NCI-H510A treated with DMSO at 0.1 percent for 48 hours (cell line): ENCODE data around the gene CD59.
"Not testable (repeated sequence)": the region's sequence is repeated elsewhere in the genome, so short reads cannot be mapped to it uniquely, and the experiment has no call there.

Experiments used
- DNase-seq: peaks from one replicate; lab custom pipeline; 2025; lab: John Stamatoyannopoulos, UW

Gene CD59

DNA sequence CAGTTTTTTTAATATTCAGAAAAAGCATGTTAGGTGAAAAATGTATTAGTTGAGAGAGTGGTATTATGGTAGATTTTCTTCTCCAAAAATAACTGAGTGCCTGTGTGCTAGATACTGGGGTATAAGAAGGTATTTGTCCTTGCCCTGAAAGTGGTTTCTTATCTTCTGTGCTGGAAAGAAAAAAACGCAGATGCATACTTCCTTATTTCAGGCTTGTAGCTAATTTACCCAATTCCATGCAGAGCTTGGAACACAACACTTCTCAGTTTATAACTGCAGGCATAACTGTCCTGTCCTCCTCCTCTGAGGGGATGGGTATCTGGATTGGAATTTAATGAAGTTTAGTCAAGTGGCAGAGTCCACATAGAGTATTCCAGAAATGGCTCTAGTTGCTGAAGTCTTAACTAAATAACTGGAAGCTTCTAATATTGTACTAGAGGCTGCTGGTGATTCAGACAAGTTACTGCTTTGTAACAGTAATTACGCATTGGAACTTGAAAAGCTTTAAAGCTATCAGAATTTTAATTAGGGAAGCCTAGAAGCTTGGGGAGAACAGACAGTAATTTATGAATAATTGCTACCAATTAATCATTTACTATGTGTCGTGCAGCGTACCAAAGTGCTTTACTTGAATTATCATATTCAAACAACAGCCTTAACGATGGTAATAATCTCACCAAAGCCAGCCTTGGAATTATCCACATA lies 22.9 kb downstream of the CD59 start:
- no peak for DNase-seq

DNA sequence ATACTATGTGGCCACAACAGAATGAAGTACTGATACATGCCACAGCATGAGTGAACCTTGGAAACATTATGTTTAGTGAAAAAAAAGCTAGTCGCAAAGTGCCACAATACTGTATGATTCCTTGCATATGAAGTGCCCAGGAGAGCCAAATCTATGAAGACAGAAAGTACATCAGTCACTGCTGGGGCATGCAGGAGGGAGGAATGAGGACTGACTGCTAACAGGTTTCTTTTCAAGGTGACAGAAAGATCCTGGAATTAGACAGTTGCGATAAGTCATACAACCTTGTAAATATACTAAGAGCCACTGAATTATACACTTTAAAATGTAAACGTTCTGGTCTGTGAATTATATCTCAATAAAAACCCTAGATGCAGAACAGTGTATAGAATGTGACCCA lies 23.8 kb downstream of the CD59 start:
- DNase-seq, result no peak

DNA sequence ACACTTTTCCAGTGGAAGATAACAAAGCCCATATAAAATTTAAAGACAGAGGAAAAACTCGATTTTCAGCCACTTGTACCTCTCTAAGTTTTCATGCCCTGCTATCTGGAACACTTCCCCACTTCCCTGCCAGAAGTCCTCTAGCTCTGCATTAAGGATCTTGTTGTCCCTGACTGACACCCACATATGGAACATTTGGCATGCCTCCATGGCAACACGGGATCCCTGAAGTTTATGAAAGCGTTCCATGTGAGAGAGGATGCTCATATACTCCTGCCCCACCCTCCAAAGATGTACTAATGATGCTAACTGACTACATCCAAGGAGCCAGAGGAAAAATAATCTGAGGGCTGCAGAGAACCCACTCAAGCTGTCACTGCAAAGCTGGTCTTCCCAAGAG lies 26.8 kb downstream of the CD59 start:
- DNase-seq, result no peak

DNA sequence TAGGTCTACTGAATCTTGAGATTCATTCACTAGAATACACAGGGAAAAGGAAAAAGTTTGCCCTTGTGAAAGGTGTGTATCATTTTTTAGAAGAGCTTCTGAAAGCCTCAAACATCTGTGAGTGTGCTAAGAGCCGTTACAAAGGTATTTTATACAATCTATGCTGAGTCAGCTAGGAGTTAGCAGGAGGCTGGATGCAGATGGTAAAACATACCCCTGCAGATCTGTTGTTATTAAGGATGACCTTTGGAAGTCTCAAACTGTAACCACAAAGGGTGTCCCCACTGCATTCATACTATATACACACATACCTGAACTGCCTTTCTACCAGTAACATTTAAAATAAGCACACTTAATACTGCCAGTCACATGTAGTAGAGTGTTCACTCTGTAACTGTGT lies 27.2 kb downstream of the CD59 start:
- no peak for DNase-seq

DNA sequence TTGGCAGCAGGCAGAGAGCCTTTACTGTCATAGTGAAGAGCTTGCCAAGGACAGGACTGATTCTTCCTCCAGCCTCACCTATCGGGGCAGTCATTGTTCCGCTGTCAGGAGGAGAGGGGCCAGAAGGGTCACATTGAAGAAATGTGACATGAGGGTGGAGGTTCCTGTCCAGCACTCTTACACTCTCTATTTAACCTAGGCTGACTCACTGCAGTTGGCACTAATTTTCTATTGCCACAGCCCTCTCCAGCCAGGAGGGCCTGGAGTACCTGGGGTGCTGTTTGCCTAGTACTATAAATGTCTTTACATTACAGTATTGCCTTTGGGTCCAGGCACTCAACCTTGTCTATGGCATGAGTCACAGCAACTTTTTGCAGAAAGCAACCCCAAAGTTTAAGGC lies 28.4 kb downstream of the CD59 start:
- DNase-seq, result not testable (repeated sequence)

DNA sequence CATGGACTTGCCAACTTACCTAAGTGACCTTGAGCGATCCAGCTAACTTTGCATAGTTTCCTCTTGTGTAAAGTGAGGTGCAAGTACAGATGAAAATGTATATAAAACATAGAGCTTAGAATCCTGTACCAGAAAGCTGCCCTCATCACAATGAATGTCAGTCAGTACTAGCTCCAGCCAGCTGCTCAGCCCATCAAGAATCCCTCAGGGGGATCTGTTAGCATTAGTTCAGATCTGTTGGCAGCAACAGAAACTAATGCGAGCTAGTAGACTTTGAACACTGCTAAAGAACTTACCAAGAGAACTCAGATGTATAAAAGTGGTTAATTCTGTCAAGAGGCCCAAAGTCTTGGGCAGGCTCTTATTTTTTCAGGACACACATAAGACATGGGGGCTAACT lies 29.3 kb downstream of the CD59 start:
- DNase-seq, result no peak

DNA sequence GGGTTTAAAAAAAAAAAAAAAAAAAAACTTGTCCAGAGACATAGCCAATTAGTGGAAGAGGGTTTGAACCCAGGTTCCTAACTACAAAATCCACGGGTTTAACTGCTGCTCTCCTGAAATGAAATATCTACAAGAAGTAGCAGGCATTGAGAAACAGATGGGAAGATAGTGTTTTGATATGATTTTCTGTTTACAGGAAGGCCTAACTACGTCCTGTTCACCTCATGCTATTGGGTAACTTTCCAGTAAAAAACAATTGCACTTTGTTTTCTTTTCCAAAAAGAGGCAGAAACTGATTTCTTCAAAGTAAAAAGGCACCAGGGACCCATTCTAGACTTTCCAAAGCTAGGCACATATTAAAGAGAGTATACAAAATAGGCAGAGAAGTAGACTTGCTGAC lies 29.7 kb downstream of the CD59 start:
- no peak for DNase-seq

DNA sequence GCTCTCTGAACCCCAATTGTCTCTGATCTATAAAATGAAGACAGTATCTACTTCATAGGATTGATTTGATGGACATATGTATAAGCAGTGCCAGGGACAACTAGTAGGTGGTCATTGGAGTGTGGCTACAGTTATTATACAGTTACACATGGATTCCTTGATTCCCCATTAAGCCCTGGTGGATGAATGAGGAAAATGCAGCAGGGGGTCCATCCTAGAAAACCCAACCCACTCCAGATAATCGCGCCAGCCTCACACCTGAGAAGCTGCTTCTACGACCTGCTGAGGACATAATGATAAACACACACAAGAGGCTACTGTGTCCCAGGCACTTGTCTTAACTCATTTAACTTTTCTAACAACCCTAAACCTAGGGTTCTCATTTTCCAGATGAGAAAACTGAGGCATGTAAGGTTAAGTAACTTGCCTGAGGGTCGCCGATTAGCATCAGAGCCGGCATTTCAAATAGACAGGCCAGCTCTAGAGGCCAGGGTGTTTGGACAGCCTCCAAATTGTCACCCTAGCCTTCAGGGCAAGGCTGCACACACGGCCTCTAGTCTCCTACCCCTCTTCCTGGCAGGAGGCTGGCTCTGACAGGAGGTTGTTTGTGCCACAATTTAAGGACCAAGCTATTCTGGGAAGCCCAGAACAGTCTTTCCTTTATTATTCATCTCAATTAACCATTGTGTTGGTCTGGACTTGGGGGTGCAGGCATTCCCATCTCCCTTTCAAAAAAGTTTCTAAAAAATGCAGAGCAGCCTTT lies 31.8 kb downstream of the CD59 start:
- DNase-seq, result no peak

DNA sequence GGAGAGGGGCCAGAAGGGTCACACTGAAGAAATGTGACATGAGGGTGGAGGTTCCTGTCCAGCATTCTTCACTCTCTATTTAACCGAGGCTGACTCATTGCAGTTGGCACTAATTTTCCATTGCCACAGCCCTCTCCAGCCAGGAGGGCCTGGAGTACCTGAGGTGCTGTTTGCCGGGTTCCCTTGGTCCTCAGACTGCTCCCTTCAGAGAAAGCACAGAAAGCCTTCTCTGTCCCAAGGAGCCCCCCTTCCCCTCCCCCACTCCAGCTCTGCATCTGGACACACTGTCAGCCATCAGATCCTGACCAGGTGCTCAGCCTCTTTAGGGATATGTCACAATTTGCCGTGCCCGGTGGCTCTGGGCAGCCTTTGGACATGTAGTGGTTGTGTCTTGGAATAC lies 32.4 kb downstream of the CD59 start:
- DNase-seq, result no peak

DNA sequence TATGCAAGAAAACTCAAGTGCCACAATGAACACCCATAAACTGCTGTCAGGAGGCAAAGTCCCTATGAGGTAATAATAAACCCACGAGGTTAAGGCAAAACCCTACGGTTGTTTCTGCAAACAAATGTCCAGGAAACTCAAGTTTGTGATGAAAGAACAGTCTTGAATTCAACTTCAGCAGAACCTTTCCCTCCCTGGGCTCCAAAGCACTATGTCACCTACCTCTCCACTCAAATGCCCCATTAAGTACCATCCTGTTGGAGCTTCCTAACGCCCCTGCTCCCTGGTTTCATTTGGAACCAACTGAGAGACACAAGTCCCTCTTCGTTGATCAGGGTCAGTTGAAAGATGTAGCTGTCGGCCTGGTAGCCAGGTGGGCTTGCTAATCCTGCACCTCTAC lies 33.0 kb downstream of the CD59 start:
- no peak for DNase-seq

DNA sequence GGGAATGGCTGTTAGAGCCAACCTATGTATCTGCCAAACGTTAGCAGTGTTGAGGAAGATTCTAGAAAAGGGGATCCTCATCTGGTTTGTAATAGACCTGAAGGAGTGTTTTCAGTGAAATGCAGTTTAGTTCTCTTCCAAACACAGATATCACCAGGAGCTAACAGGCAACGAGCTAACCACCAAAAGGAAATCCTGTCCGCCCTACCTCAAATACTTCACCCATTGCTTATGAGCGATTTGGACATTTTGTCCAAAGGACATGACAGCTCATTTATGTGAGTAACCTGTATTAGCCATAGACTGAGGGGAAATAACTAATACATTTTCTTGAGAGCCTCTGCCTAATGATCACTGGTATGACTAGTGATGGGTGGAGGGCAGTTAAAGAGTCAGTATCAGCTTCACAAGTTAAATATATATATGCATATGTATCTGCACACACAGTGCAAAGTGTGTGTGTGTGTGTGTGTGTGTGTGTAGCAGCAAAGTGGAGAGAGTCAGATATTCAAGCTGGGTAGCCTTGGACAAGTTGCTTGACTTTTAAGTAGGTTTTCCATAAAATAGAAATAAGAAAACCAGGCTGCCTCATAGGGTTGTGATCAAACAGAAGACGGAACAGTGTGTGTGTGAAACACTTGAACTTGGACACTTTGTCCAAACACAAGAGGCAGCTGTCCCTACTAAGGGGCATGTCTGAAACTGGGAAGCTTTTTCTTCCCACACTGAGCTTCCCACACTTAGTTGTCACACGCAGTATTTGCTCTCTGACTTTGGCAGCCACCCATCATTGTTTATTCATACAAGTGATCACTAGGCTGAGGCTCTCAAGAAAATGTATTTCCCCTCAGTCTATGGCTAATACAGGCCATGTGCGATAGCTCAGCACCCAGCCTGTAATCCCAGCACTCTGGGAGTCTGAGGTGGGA lies 34.7 kb downstream of the CD59 start:
- peak; percentile 3 for DNase-seq

DNA sequence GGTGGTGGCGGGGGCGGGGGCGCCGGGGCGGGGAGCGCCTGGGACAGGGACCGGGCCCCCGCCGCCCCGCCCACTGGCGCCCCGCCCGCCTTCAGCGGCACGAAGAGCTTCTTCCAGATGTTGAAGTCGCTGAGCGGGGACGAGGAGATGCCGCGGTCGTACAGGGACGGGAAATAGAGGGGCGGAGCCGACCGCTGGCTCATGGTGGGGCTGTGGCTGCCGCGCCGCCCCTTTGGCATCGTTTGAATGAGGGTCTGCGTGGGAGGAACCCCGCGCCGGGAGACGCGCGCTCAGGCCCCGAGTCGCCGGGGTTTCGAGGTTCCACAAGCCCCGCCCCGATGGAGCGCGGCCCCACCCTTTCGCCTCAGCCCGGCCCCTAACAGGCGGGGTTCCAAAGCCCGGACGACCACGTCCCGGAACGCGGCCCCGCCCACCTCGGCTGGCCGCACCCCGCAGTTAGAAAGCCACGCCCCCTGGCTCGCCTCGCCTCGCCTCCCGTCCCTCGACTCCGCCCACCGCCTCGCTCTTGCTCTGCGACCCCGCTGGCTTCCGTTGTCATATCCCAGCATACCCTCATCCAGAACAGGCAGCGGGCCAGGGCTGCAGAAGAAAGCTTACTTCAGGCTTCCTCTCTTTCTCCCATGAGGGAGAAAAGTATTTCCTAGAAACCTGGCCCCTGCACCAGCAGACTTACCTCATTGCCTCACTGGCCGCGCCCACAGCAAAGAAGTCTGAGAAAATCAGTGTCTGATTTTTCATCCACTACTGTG lies 35.5 kb downstream of the CD59 start, which contains the start of gene C11orf91:
TSS of gene C11orf91 (minus strand) at position 325 of the 770 bp plus-strand sequence. CDS start at position 239, 86 bp downstream.
- DNase-seq, result peak; percentile 74

DNA sequence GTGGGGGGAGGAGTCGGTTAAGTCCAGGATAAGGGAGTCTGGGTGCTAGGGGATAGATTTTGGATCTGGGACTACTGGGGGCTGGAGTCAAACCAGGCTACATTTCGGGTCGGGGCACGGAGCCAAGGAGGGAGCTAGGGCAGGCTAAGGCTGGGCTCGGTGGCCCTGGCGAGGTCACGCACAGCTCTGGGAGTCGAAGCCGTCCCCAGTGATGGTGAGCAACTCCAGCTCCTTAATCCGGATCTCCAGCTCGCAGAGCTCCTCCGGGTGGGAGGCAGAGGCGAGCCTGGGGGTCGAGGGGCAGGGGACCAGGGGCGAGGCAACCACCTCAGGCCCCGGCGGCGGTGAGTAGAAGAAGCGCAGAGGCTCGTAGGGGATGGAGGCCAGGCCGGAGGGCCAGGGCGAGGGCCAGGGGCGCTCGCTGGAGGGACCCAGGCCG lies 36.1 kb downstream of the CD59 start:
- no peak for DNase-seq

DNA sequence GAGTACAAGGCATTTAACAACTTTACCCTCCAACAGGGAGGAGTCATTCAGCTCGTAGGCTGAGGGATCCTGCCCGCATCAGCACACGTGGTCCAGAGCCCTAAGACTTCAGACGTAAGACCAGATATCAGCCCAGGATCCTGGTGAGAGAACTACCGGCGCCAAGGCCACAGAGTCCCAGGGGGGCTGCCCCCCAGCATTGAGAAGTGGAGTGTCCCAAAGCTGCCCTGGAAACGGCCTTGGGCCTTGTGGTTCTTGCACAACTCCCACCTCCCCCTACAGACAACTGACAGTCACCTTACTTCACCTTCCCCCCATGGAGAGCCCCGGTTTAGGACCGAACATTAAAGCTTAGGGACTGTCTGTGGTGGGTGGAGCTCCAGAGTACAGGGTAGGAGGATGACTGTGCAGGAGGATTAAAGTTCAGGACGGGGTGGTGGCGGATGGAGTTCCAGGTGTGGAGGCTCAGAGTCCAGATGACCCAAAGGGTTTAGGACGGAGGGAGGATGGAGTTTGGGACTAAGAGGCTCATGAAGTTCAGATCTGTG lies 36.6 kb downstream of the CD59 start:
- no peak for DNase-seq

DNA sequence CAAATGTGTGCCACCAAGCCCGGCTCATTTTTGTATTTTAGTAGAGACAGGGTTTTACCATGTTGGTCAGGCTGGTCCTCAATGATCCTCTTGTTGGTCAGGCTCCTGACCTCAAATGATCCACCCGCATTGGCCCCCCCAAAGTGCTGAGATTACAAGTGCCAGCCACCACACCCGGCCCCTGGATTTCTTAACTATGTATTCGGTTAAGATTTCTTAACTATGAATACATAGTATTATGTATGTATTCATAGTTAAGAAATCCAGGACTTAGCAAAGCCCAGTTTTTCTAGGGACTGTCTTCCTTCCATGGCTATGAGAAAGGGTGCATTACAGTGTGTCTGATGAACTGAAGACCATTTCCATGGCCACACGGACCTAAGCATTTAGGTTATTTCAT lies 37.3 kb downstream of the CD59 start:
- no peak for DNase-seq

DNA sequence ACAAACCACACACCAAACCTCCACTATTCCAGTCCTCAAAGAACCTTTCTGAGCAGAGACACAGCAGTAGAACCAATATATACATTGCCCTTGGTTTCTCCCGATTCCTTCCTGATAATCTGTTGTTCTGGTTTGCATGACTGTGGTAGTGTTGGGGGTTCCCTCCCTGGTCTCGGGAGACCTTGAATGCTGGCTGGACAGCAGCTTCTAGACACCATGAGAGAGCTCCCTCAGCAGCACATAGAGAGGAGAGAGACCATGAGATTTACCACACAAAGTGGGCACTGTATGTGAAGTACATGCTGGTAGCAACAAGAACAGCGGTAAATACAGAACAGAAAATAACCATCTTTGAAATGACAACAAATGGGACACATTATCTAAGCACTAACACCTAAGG lies 38.2 kb downstream of the CD59 start:
- DNase-seq, result no peak

DNA sequence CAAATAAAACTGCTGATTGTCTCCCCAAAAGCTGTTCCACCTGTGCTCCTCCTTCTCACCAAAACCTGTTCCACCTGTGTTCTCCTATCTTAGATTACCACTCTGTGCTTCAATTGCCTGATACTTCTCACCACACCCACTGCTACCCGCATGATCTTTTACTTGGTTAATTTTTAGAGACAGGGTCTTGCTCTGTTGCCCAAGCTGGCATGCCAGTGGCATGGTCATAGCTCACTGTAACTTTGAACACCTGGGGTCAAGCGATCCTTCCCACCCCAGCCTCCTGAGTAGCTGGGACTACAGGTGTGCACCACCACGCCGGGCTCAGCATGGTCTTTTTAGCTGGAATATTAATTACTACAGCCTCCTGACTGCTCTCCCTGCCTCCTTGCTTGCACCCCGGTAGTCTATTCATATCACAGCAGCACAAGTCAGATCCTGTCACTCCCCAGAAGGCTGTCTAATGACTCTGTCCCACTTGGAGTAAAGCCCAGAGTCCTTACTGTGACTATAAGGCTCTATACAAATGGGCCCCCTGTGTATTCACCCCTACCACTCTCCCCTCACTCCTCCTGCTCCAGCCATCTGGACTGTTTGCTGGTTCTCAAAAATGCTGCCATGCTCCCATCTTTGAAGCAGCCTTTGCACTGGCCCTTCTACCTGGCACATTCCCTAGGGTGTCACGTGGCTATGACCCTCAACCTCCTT lies 39.1 kb downstream of the CD59 start:
- no peak for DNase-seq

DNA sequence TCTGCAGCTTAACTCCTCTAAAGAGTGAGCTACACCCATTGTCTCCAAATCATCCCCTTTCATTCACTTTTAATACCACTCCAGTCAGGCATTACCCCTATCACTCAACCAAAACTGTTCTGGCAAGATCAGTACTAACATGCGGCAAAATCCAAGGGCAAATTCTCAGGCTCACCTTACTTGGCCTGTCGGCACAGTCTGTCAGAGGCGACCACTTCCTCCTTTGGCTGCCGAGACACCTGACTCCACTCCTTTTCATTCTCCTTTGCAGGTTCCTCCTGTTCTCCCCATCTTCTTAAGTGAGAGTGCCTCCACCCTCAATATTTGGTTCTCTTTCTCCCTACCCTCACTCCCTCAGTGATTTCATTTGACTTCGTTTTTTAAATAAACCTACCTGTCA lies 39.8 kb downstream of the CD59 start:
- DNase-seq, result no peak

DNA sequence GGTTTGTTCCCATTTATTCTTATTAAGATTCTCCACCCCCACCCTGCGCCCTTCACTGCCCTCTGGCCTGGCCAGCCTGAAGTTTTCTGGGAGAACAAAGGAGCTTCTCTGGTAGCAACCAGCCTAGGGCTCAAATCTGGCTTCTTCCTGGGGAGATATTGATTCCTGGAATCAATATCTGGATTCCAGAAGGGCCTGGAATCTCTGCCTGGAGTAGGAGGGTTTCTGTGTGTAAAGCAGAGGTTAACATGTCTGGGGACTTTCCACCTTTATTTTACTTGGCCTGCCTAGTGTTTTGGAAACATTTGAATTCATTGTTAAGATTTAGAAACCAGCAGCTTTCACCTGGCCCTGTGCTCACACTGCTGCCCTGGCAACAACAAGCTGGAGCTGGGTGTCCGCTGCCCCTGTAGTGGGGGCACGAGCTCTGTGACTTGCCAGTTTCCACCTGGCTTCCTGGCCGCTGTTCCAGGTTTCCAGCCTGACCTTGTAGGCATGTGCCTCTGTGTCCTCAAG lies 41.1 kb downstream of the CD59 start:
- no peak for DNase-seq

DNA sequence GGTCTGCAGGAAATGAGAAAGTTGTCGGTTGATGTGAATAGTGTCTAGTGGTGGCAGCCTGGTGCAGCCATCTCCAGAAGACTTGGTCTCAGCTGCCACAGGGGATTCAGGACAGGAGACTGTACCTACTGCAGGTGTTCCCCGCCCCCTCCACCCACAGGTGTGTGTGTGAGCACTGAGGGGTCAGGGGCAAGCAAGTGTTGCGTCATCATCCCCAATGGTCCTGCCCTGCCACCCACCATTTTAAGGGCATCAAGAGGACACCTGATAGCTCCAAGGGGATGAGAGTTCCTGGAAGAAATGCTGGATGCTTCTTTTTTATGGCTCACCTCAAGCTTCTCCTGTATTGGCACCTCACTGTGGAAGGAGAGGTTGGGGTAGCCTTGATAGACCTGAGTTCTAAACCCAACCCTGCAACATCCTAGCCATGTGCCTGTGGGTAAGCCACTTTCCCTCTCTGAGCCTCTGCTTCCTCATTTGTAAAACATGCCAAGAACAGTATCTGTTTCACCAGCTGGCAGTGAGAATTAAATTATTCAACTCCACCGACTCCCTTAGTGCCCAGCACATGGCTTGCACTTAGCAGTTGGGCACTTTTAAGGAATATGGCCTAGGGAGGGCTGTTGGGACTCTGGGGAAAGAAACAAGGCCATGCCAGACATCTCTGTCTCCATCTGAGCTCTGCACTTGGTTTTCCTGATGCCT lies 41.7 kb downstream of the CD59 start:
- no peak for DNase-seq
